ENCODE results near the gene HMCN1.
"Not testable (repeated sequence)": the region's sequence is repeated elsewhere in the genome, so short reads cannot be mapped to it uniquely, and the experiment has no call there.

Gene HMCN1

DNA sequence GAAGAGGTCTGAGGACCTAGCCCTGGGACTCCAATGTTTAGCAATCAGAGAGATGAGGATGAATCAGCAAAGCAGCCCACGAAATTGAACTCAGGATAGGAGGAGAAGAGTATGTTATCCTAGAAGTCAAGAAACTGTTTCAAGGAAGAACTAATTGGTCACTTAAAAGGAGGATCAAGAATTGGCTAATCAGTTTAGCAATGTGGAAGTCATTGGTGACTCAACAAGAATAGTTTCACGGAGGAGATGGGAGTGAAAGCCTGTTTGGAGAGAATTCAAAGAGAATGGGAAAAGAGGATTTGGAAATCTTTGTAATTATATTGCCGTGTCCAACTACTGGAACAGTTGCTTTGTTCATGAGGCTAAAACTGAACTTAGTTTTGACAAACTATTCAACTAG is 7.4 kb downstream of the HMCN1 start:
- FAIRE-seq: no peak

DNA sequence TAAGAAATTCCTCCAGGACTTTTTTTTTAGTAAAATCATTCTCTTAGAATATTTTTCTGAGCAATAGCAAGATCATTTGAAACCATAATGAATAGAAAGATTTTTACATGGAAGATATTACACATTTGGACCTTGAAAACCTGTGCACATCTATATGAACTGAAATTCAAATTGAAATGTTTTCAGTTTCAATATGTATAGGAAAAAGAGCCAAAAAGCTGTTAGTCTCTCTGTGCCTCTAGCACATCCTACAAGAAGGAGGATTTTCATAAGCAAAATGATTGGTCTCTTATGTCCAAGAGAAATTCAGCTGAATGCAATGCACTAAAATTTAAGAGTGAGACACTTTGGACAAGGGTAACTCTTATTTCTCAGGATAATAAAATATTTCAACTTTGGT is 8.2 kb downstream of the HMCN1 start:
- FAIRE-seq: no peak

DNA sequence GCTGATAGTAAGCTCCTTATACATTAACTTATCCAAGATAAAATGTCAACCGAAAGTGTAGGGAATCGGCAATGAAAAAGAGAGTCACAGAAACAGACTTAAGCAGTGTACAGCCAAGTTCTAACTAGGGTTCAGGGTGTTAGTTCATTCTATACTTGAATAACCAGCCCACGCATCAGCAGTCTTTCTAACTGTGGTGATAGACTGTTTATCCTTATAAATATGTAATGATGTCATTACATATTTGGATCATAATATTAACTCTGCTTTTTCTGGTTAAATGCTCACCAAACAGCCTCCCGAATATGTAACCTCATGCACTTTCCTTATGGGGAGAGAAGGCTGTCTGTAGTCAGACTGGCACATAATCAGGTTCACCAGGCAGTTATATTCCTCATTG is 11.0 kb downstream of the HMCN1 start:
- no peak for FAIRE-seq

DNA sequence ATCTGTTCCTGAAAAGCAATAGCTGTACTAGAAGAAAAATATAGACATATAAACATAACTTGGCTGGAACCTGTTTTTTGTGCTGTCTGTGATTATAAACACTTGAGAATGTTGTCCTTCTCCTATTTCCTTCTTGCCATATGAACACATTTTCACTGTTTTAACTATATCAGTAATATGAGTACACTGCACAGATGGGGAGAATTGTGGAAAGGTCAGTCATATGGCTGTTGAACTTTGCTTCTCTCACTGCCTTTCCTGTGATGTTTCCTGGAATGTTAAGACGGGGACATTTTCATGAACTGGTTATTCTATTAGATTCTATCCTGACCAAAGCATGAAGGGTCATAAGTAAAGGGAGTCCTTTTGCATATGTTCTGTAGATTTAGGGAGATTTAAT is 24.9 kb downstream of the HMCN1 start:
- FAIRE-seq: no peak

DNA sequence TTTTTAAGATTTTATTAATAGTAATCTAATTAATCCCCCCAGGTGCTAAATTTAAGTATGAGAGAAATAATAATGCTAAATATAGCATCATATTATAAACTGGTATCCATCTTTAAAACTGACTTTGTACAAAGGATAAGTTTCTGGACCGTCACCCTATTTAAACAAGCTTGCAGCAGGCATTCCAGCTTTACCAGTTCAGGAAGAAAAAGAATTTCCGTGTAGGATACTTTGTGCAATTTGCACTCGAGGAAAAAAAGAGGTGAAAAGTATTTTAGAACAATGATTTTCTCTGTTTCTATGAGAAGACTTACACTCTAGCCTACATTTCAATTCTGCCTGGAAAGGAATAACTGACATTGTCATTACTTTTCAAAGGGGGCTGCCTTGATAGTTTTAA is 27.6 kb downstream of the HMCN1 start:
- no peak for FAIRE-seq

DNA sequence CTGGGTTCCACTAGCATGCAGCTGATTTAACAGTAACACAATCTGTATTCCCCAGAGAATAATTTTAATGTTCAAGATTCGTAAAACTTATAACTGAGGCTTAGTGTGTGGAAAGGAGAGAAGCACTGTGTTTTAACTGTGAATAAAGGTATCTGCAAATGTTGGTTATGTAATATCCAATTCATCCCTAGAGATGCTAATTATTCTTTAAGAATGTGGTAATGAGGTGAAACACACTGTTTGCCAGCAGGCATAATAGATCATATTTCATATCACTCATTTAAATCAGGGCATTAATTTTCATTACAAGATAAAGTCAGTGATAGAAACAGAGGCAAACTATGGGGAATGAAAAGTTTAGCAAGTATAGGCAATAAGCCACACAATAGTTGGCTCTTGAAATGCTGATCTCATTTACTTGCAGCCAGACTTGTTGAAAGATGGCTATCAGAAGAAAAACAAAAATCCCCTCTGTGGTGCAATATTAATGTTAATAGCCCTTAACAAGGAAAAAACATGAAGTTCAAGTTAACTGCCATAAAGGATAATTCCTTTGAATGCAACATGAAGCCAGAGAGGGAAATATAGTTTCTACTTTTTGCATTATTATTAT is 33.4 kb downstream of the HMCN1 start:
- no peak for FAIRE-seq

DNA sequence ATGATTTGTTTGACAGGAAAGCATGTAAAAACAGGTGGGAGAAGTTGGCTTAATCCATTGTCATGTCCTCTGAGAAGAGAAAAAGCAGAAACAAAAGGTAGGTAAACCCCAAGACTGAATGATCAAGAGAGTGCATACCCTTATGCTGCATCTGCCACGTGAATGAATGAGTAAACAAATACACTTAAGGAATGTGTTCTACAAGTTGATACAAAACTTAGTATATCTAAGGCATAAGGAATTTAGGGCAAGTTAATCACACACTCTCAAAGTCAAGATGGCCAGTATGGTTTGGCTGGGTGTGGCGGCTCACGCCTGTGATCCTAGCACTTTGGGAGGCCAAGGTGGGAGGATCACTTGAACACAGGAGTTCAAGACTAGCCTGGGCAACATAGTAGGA is 34.2 kb downstream of the HMCN1 start:
- FAIRE-seq: no peak

DNA sequence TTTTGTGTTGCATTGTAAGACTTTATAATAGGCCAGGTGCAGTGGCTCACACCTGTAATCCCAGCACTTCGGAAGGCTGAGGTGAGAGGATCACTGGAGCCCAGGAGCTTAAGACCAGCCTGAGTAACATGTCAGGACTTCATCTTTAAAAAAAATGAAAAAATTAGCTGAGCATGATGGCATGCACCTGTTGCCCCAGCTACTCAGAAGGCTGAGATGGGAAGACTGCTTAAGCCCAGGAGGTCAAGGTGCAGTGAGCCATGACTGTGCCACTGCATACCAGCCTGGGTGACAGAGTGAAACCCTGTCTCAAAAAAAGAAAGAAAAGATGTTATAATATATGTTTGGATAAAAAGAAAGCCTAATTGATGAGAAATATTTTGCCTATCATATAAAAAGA is 34.9 kb downstream of the HMCN1 start:
- FAIRE-seq: no peak

DNA sequence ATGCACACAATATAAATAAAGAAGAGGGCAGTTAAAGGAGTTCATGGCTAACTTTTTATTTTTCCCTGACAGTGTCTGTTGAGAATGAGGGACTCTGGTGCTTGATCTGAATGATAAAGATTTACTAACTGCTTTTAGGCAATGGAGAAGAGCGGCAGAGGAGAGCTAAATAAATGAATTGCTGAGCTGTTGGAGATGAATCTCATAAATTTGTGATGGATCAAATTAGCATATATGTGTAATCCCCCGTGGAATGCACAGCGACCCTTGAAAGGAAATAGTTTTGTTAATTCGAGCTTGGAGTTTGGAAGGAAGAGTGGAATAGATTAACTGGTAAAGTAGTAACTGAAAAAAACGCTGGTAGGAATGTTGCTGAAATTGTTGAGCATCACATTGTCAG is 40.2 kb downstream of the HMCN1 start:
- no peak for FAIRE-seq

DNA sequence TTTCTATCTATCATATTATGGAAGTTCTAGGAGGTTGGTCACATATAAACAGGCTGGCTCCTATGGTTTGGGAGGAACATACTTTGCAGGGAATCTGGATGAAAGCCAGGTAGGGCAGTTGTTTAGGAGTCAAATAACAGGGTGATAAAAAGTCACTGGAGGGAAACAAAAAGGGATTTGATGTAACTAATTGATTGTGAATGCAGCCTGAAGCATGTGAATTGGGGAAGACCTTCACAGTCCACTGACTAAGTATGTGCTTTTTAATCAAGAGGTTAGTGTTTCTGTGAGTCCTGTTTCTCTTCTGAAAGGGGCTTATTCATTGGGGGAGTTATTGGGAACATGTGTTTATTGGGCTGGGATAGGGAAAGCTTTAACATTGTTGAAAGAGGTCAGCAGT is 41.3 kb downstream of the HMCN1 start:
- no peak for FAIRE-seq

DNA sequence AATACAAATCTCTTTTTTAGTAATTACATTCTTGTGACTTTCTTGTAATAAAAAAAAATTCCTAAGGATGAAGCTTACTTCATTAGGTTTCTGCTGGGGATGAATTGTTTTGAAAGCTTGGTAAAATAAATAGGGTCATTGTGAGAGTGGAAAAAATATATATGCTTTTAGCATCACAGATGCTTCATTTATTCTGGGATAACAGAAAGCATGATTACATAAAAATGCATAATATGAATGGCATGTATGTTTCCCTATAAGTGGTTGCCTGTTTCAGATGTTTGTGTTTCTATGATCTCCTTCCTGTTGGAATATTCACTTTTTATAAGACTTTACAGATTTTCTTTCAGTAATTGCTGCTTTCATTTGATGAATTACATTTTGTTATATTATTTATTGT is 42.3 kb downstream of the HMCN1 start:
- no peak for FAIRE-seq

DNA sequence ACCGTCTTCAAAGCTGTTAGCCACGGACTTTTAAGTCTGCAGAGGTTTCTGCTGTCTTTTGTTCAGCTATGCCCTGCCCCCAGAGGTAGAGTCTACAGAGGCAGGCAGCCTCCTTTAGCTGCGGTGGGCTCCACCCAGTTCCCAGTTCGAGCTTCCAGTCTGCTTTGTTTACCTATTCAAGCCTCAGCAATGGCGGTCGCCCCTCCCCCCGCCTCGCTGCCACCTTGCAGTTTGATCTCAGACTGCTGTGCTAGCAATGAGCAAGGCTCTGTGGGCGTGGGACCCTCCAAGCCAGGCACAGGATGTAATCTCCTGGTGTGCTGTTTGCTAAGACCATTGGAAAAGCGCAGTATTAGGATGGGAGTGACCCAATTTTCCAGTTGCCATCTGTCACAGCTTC is 49.7 kb downstream of the HMCN1 start:
- not testable (repeated sequence) for FAIRE-seq

DNA sequence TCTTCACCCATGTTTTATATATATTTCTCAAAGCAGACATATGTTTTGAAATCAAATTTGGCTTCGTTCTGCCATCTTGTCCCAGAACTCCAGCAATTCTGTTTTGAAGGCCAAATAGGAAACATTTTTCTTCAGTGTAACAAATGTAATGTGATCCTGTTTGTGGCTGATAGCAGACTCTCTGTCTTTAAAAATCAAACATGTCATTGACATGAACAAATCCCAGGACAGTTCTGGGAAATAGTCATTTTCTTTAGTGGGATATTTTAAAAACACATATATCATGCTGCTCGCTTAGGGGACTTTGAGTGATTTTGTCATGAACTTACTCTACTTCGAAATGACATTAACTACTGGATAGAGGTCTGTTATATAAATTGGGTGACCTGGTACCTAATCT is 51.4 kb downstream of the HMCN1 start:
- FAIRE-seq: no peak

DNA sequence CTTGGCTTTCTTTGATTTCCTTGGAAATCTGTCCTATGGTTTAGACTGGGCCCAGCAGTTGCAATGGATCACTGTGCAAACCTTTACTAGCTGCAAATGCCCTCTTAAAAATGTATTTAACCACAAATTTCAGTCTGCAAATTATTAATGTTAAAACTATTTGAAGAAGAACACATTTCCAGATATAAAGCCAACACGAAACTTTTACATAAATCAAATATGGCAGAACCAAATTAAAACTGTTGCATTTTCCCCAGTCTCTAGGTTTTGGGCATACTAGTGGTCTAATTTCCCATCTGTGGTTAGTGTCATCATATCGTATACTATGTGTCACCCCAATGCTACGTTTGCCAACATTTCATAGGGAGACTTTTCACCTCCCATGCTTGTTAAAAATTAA is 52.3 kb downstream of the HMCN1 start:
- no peak for FAIRE-seq

DNA sequence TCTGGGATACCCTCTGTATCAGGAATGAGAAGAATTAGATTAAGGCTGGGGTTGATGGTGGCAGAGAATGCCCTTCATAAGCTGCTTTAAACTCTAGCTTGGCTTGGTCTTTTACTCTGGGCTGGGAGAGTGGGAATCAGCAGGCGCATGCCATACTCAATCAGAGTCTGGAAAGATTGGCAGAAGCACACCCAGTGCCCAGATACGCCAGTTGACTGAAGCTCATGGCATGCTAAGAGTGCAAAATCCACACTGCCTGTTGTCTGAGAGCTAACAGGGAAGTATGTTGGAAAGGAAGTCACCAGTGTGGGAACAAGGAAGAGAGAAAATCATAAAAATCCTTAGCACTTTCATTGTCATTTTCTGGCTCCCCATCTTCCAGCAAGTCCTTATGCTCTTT is 53.0 kb downstream of the HMCN1 start:
- no peak for FAIRE-seq

DNA sequence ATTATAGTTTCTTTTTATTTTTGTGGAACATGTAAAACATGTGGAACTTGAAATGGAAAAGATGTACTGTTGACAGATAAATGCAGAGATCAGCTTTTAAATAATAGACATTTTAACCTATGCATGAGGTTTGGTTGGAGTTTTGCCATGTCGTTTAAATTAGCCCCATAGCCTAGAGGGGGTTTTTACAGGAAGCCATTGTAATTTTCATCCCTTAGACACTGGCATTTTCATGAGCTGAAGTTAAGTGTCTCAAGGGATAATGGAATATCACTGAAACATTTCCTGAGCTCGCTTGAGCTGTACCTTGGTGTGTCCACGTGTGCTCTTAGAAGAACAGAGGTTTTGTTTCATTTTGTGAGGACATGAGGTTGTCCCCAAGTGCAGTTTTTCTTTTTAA is 54.2 kb downstream of the HMCN1 start:
- no peak for FAIRE-seq

DNA sequence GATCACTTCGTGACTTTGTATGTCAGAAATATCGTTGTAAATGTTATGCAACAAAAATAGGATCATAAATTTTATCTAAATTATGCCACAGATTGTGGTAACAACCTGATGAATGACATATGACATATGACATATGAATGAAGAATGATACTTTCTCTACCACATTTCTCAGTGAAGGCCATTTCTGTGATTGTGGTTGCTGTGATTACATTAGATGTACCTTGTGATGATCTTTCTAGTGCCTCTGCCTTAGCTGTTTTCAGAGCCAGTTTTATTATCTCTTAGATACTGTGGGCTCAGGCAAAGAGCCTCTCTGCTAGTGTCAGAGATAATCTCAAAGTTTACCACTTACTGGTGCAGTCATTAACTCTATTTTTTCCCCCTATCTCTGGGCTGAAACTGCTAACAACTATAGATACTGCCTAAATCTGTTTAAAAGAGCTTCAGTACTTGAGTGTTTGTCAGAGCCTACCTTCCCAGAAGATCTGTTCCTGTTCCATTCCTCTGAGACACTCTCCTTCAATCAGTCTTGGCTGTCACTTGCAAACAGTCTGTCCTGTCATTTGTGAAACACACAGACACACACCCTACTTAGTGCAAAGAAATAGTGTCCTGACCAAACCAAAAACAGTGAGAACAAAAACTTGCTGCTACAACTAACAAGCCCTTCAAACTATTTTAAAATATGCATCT is 55.5 kb downstream of the HMCN1 start:
- no peak for FAIRE-seq

DNA sequence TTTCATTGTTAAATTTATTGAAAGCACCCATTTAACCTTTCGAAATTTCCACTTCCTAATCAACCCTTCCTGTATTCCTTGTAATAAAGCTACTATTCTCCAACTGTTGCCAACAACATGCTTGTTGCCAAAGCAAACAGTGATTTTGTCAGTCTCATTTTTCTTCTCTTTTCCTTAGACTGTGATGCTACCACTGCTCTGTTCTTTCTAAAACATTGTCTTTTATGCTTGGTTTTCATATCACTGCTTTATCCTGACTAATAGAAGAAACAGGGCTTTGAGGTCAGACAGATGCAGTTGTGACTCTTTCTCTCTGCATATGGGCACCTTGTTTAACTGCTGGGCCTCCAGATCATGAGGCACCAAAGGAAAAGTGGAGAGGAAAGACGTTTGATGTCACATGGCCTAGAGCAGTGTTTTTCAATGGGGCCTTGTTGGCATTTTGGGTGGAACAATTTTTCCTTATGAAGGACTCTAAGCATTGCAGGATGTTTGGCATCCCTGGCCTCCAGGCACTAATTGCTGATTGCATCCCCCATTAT is 56.1 kb downstream of the HMCN1 start:
- FAIRE-seq: no peak

DNA sequence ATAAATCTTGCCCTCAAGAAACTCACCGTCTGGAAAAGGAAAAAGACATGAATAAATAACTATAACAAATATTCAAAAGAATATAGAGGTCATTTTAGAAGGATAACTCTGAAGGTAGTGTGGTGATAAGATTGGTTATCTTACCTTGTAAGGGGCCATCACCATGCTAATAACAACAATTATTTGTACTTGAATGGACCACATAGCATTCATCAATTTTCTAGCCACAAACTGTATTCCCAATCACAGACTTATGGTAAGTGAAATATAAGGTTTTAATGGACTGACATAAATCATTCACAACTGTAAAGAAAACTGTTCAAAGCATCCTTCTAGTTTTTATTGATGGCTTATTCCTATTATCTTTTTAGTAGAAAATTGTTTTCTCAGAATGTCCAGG is 57.8 kb downstream of the HMCN1 start:
- no peak for FAIRE-seq

DNA sequence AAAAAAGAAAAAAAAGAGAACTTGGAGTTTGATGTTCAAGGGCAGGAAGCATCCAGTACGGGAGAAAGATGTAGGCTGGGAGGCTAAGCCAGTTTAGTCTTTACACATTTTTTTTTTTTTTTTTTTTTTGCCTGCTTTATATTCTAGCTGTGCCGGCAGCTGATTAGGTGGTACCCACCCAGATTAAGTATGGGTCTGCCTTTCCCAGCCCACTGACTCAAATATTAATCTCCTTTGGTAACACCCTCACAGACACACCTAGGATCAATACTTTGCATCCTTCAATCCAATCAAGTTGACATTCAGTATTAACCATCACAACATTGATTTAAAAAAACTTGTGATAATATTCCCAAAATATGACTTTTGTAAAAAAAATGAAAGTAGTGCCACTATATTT is 60.3 kb downstream of the HMCN1 start:
- not testable (repeated sequence) for FAIRE-seq

DNA sequence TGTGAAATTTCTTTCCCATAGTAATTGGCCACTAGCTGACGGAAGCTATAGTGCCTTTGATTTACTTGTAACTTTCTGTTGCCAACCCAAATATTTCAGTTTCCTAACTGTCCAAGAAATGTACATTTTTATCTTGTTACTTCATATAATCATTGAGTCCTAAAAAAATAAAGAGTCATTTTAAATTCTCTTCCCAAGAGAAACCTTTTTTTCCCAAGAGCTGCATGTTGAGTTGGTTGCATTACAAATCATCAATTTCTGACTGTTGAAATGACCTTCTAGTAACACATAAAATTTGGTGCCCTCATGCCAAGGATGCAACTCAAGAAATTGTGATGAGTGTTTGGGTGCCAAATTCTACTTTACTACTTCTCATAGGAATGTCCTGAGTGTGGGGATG is 61.0 kb downstream of the HMCN1 start:
- FAIRE-seq: no peak

DNA sequence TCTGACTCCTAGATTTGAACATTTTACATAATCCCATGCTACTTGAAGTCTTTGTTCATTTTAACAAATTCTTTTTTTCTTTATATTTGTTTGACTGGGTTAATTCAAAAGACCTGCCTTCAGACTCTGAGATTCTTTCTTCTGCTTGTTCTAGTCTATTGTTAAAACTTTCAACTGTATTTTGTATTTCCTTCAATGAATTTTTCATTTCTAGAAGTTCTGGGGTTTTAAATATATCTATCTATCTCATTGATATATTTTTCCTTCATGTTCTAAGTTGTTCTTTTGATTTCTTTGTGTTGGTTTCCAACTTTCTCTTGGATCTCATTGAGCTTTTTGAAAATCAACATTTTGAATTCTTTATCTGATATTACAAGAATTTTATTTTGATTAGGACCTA is 64.3 kb downstream of the HMCN1 start:
- FAIRE-seq: no peak

DNA sequence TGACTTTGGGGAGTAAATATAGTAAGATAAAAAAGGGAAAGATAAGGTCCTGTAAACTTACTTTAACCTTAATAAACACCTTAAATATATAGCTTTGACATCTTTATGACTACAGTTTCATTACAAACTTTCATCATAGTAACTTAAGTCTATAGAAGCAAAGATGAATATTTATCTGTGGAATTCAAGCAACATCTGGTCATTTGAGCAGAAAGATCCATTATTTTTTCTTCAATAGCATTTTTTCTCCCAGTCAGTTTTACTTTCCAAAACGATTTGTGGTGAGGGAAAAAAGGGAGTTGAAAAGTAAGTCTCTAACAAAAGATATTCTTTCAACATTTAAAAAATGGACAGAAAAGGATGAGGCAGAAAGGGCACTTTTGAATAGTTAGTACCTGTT is 69.0 kb downstream of the HMCN1 start:
- FAIRE-seq: no peak

DNA sequence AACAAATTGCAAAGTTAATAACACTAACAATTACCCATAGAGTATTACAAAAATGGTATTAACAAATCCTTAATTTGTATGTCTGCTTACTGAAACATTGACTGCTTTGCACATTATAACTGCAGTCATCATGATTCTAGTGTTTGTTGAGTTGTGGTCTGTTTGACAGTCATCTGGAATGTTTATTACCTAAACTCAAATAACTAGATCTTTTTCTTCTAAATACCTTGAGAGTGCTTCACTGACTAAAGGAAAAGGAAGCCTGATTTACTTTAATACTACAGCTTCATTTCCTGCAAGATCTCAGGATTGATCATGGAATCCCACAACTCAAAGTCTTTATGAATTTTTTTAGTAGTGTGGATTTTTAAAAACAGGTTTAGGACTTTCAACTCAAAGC is 70.0 kb downstream of the HMCN1 start:
- FAIRE-seq: no peak

DNA sequence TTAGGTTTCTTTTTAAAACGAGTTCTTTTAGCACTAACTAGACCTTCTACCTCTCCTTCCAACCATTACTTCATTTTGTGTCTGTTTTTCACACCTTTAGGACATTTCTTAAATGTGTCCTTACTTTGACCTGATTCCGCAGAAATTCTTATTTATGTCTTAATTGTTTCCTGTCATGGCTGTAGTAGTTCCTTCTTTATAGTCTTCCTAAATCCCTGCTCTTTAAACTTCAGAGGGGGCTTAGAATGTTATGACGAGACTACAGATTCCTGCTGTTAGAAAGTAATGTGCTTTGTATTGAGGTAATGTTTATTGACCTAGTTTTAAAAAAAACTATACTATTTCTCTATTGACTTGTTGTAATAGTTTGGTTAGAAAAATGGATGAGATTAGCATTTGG is 70.4 kb downstream of the HMCN1 start:
- FAIRE-seq: no peak
